ENCODE data around the gene SFSWAP.
"Not testable (repeated sequence)": the region's sequence is repeated elsewhere in the genome, so short reads cannot be mapped to it uniquely, and the experiment has no call there.

The SFSWAP gene

GRCh38 chr12:131770120-131770519 is 59.2 kb downstream of the SFSWAP start:
- no peak overlapping the region for H3K4me3 ChIP-seq (ENCODE audit: low read length)
- TF ChIP-seq, protein P1, sequence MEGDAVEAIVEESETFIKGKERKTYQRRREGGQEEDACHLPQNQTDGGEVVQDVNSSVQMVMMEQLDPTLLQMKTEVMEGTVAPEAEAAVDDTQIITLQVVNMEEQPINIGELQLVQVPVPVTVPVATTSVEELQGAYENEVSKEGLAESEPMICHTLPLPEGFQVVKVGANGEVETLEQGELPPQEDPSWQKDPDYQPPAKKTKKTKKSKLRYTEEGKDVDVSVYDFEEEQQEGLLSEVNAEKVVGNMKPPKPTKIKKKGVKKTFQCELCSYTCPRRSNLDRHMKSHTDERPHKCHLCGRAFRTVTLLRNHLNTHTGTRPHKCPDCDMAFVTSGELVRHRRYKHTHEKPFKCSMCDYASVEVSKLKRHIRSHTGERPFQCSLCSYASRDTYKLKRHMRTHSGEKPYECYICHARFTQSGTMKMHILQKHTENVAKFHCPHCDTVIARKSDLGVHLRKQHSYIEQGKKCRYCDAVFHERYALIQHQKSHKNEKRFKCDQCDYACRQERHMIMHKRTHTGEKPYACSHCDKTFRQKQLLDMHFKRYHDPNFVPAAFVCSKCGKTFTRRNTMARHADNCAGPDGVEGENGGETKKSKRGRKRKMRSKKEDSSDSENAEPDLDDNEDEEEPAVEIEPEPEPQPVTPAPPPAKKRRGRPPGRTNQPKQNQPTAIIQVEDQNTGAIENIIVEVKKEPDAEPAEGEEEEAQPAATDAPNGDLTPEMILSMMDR (conservative IDR thresholded peaks at IDR 0.05; ENCODE audit: low read length): no peak
- DNase-seq (ENCODE audit: low read depth): no peak

- H3K4me3 ChIP-seq (ENCODE audit: low read length): no peak overlapping the region
- TF ChIP-seq, protein P1 (conservative IDR thresholded peaks at IDR 0.05; ENCODE audit: low read length): no peak
- DNase-seq (ENCODE audit: low read depth): no peak
Observed at GRCh38 chr12:131771965-131772364, 61.1 kb downstream of the SFSWAP start.

- no peak overlapping the region for H3K4me3 ChIP-seq (ENCODE audit: low read length)
- TF ChIP-seq, protein P1 (conservative IDR thresholded peaks at IDR 0.05; ENCODE audit: low read length): no peak
- DNase-seq (ENCODE audit: low read depth): no peak
Observed at GRCh38 chr12:131773582-131774221, 62.8 kb downstream of the SFSWAP start.

DNA sequence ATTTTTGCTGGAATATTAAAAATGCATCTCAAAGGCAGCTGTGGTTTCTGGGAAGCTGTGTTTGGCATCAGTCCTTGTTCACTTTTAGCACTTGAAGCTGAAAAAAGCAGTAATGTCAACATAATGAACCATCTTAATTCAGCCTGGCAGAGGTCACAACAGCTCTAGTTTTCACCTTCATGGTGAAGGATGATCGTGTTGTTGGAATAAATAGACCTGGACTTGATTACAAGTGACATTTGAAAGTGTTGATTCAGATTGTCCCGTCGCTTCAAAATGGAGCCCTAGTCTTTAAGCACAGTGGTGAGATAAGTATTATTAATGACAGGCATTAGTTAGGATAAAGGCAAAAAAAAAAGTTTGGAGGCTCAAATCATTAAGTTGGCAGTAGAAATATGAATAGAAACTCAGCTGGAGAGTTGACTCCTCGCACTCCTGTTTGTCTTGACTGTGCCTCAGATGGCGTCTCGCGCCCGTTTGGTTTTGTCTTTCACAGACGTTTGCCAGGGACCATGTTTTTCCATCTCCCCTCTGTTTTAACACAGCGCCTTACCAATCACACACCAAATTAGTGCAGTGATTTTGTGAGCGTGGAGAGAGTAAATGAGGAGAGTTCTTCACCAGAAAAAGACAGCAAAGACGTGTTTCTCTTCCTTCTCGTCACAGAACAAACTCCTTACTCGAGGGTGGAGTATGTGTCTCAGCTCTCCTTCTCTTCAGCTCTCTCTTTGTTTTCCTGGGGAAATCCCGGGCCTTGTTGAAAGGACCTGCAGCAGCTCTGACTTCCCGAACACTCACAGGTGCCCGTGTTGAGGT is 63.9 kb downstream of the SFSWAP start:
- no peak overlapping the region for H3K4me3 ChIP-seq (ENCODE audit: low read length)
- no peak for DNase-seq (ENCODE audit: low read depth)
- TF ChIP-seq, protein P1 (conservative IDR thresholded peaks at IDR 0.05; ENCODE audit: low read length): no peak

- TF ChIP-seq, protein P1 (conservative IDR thresholded peaks at IDR 0.05; ENCODE audit: low read length): no peak
- H3K4me3 ChIP-seq (ENCODE audit: low read length): no peak overlapping the region
- no peak for DNase-seq (ENCODE audit: low read depth)
Observed at GRCh38 chr12:131775392-131776236, 64.7 kb downstream of the SFSWAP start.

GRCh38 chr12:131776237-131776889 is 65.5 kb downstream of the SFSWAP start:
- H3K4me3 ChIP-seq (ENCODE audit: low read length): no peak overlapping the region
- TF ChIP-seq, protein P1 (conservative IDR thresholded peaks at IDR 0.05; ENCODE audit: low read length): no peak
- no peak for DNase-seq (ENCODE audit: low read depth)

GRCh38 chr12:131777269-131777668 is 66.4 kb downstream of the SFSWAP start:
- not testable (repeated sequence) for H3K4me3 ChIP-seq (ENCODE audit: low read length); DNase-seq (ENCODE audit: low read depth)
